ENCODE results near the gene C2CD2.
A peak's percentile ranks its signal among the peaks of the same experiment; 100 is the strongest.
"Not testable (repeated sequence)": the region's sequence is repeated elsewhere in the genome, so short reads cannot be mapped to it uniquely, and the experiment has no call there.

C2CD2 gene

DNA sequence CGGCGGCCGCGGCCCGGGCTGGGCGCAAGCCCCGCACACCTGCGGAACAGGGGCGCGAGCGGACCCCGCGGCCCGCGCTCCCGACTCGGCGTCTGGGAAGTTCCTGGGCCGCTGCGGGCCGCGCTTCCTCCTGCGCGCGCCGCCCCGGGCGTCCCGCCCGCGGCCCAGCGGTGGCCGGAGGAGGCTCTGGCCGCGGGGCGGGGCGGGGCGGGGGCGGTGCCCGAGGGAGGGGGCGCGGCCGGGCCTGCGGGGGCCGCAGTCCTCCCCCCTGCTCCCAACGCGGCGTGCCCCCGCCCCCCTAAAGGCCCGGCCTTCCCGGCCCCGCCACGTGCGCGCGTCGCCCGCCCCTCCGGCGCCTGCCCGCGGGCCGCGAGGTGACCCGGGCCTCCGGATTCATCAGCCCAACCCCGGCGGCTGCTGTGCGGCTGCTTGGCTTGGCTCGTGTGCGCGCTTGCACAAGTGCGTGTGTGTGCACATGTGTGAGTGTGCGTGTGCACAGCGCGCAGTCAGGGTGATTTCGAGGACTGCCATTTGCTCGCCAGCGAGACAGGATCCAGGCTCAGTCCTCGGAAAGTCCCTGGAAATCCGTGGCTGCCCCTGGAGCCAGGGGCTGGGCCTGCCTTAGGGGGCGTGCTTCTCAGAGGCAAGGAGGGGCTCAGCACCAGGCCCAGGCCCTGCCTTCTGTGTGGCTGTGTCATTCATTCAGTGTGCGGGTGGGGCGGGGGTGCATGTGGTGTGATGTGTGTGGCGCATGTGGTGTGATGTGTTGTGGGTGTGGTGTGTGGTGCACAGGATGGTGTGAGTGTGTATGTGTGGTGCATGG, at the start of gene C2CD2:
Gene C2CD2 (minus strand): TSS at position 188 of the 823 bp plus-strand sequence. CDS start 370 bp downstream, outside the sequence.
- peak within 1 kb of the TSS; percentile 73 for H3K27ac Mint-ChIP-seq
- H3K36me3 Mint-ChIP-seq (ENCODE audit: low read depth): peaks cover 38% of the 10 kb centered on the region
- peak within 1 kb of the TSS; percentile 79 for H3K4me3 Mint-ChIP-seq
- no peaks in the 10 kb centered on the region for H3K9me3 Mint-ChIP-seq
- intact Hi-C loops (cut with micrococcal nuclease): loop anchor here (2.0 to 10.0 kb wide), 3 partner anchors 27 to 161 kb away; partner anchors contain the start of gene ZBTB21
- H3K27me3 Mint-ChIP-seq: peaks cover 5% of the 10 kb centered on the region
- H3K4me1 Mint-ChIP-seq (ENCODE audit: low read depth): peaks cover 55% of the 10 kb centered on the region

DNA sequence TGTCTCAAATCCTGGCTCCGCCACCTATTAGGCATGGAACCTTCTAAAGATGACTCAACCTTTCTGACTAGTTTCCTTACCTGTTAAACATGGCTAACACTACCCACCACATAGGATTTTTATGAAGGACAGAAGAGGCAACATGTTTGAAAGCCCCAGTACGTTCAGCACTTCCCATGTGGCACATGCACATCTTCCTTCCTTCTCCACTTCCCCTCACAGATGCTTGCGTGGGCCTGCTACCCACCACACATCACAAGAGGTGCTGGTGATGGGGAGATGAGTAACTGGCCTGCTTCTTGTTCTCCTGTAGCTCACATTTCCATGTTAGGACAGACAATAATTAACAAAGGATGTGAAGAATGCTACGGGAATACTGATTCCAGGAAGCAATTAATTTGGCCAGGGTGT, 49.2 kb upstream of the C2CD2 start:
- H3K4me1 Mint-ChIP-seq (ENCODE audit: low read depth): peaks cover 52% of the 10 kb centered on the region
- H3K36me3 Mint-ChIP-seq (ENCODE audit: low read depth): peaks cover 66% of the 10 kb centered on the region
- H3K27me3 Mint-ChIP-seq: no peaks in the 10 kb centered on the region
- H3K9me3 Mint-ChIP-seq: no peaks in the 10 kb centered on the region
- H3K27ac Mint-ChIP-seq: peak overlapping the region; percentile 22
- intact Hi-C loops (cut with micrococcal nuclease): no loop called here
- no peak overlapping the region for H3K4me3 Mint-ChIP-seq

DNA sequence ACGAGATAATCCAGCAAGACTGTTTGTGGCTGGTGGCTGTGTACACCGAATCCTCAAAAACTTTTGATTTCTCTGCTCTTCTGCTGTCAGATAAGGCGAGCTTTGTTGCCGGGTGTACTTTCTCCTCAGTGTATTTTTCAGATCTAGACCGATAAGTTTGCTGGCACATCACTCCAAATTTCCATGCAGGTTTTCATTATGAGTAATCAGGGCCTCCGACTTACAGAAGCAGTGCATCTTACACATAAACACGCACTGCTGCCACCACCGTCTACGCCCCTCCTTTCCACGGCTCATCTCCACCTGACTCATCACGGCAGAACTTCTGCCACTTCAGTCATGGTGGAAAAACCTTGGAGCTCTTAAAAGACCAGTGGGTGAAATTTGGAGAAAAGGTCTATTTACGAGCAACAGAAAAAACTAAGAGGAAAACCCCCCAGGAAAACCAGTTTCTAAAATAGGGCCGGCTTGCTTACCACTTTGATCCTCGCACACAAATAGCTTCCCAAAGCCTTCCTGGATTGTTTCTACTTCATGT, 48.7 kb upstream of the C2CD2 start:
- H3K9me3 Mint-ChIP-seq: no peaks in the 10 kb centered on the region
- H3K4me3 Mint-ChIP-seq: no peak overlapping the region
- peak overlapping the region; percentile 22 for H3K27ac Mint-ChIP-seq
- peaks cover 66% of the 10 kb centered on the region for H3K36me3 Mint-ChIP-seq (ENCODE audit: low read depth)
- no peaks in the 10 kb centered on the region for H3K27me3 Mint-ChIP-seq
- intact Hi-C loops (cut with micrococcal nuclease): no loop called here
- H3K4me1 Mint-ChIP-seq (ENCODE audit: low read depth): peaks cover 46% of the 10 kb centered on the region

DNA sequence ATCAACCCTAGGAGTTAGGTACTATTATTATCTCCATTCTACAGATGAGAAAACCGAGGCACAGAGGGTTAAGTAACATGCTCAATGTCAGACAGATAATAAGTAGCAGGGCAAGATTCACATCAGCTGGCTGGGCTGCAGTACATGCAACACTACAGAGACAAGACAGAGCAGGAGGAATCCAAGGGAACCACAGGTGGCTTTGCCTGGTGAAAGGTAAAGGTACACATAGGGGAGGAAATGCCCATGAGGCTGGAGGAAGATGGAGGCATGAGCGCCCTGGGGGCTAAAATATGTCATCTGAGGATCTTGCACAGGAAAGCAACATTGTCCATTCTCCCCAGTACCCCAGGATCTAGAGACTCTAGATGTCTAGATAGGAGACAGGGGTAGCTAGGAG, 48.0 kb upstream of the C2CD2 start:
- Mint-ChIP-seq H3K9me3 (no peaks in the 10 kb centered on the region), H3K4me1 (ENCODE audit: low read depth) (peaks cover 41% of the 10 kb centered on the region), H3K27ac (no peak overlapping the region), H3K36me3 (ENCODE audit: low read depth) (peaks cover 68% of the 10 kb centered on the region), H3K27me3 (no peaks in the 10 kb centered on the region), H3K4me3 (no peak overlapping the region)
- intact Hi-C loops (cut with micrococcal nuclease): no loop called here

DNA sequence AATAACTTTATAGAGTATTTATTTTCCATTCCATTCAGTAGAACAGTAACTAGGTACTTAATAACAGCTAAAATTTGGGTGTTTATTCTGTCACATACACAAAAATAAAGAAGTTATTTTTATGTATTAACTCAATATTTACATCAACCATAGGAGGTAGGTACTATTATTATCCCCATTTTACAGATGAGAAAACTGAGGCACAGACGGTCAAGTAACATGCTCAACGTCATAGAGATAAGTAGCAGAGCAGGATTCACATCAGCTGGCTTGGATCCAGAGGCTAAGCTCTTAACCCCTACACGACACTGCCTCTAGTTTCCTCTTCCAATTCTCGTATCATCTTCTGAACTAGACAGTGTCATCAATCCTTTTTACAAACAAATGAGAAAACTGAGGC, 47.1 kb upstream of the C2CD2 start:
- intact Hi-C loops (cut with micrococcal nuclease): no loop called here
- Mint-ChIP-seq H3K27ac (no peak overlapping the region), H3K4me1 (ENCODE audit: low read depth) (peaks cover 37% of the 10 kb centered on the region), H3K27me3 (no peaks in the 10 kb centered on the region), H3K4me3 (no peak overlapping the region), H3K9me3 (no peaks in the 10 kb centered on the region), H3K36me3 (ENCODE audit: low read depth) (peaks cover 71% of the 10 kb centered on the region)

DNA sequence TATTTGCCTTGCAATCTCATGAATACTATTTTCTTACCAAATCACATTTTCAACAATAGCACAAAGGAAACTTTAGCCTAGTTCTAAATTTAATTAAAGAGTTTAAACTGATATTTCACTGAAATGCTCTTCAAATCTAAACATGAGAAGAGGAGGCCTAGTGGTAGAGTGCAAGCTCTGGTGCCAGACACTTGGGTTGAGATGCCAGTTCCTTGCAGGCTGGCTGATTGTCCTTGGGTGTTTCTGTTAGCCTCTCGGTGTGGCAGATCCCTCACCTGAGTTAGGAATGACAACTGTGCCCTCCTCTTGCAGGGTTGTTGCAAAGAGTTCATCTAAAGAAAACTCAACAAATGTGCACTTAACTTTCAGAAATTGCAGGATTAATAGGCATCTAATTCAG, 43.8 kb upstream of the C2CD2 start:
- intact Hi-C loops (cut with micrococcal nuclease): no loop called here
- H3K9me3 Mint-ChIP-seq: no peaks in the 10 kb centered on the region

DNA sequence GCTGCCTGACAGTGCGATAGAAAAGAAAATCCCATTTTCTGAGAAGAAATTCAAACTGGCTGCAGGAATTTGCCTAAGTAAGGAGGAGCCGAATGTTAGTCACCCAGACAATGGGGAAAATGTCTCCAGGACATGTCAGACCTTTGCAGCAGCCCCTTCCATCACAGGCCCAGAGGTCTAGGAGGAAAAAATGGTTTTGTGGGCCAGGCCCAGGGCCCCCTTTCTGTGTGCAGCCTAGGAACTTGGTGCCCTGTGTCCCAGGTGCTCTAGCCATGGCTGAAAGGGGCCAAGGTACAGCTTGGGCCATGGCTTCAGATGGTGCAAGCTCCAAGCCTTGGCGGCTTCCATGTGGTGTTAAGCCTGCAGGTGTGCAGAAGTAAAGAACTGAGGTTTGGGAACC, 41.8 kb upstream of the C2CD2 start:
- no peak overlapping the region for H3K4me3 Mint-ChIP-seq
- intact Hi-C loops (cut with micrococcal nuclease): no loop called here
- H3K27me3 Mint-ChIP-seq: no peaks in the 10 kb centered on the region
- no peaks in the 10 kb centered on the region for H3K9me3 Mint-ChIP-seq
- H3K4me1 Mint-ChIP-seq (ENCODE audit: low read depth): peaks cover 9% of the 10 kb centered on the region
- no peak overlapping the region for H3K27ac Mint-ChIP-seq
- peaks cover 92% of the 10 kb centered on the region for H3K36me3 Mint-ChIP-seq (ENCODE audit: low read depth)

More for the DNA sequence above, 43.8 kb upstream of the C2CD2 start:
- H3K36me3 Mint-ChIP-seq (ENCODE audit: low read depth): peaks cover 91% of the 10 kb centered on the region
- H3K4me1 Mint-ChIP-seq (ENCODE audit: low read depth): peaks cover 12% of the 10 kb centered on the region
- H3K27ac Mint-ChIP-seq: no peak overlapping the region
- H3K27me3 Mint-ChIP-seq: no peaks in the 10 kb centered on the region
- H3K4me3 Mint-ChIP-seq: no peak overlapping the region

DNA sequence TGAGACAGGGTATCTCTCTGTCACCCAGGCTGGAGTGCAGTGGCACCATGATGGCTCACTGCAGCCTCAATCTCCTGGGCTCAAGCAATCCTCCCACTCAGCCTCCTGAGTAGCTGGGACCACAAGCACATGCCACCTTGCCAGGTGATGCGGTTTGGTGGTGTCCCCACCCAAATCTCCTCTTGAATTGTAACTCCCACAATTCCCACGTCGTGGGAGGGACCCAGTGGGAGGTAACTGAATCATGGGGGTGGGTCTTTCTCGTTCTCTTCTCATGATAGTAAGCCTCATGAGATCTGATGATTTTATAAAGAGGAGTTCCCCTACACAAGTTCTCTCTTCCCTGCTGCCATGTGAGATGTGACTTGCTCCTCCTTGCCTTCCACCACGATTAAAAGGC, 40.8 kb upstream of the C2CD2 start:
- H3K9me3 Mint-ChIP-seq; H3K4me3 Mint-ChIP-seq; intact Hi-C loops (cut with micrococcal nuclease); H3K4me1 Mint-ChIP-seq (ENCODE audit: low read depth); H3K27ac Mint-ChIP-seq; H3K27me3 Mint-ChIP-seq: not testable (repeated sequence)
- peaks cover 88% of the 10 kb centered on the region for H3K36me3 Mint-ChIP-seq (ENCODE audit: low read depth)

DNA sequence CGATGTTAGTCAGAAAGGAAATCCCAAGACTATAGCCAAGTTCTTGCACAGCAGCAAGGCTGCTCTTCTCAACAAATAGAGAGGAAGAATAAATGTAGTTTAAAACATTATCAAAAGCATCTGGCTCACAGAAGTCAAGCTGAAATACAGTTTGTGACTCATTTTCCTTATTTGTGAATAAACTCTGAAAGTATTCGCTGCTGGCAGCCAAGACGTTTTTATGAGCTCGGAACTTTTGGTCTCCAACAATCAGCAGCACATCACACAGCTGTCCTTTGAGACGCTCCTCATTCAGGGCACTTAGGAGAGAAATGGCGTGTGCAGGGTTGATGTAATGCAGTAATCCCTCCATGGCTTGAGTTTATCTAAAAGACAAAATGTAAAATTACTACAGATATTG, 39.9 kb upstream of the C2CD2 start:
- Mint-ChIP-seq H3K27ac (no peak overlapping the region), H3K27me3 (no peaks in the 10 kb centered on the region), H3K4me3 (no peak overlapping the region), H3K9me3 (no peaks in the 10 kb centered on the region), H3K4me1 (ENCODE audit: low read depth) (no peaks in the 10 kb centered on the region), H3K36me3 (ENCODE audit: low read depth) (peaks cover 80% of the 10 kb centered on the region)
- intact Hi-C loops (cut with micrococcal nuclease): no loop called here

DNA sequence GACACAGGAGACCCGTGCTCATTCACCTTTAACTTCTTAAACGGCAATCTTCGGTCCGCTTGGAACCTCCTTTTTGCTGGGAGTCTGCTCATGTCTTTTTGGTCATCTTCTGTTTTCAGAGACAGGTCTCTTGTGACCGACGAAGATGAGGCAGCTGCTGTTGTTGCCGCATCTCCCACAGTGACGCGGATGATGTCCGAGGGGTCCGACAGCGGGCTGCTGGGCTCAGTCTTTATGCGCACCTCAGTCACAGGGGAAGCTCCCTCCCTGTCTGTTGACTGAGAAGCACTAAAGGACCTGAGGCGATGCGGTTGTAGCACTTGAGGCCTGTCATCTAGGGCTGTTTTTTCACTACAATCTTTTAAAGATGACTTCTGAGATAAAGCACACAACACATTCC, 38.8 kb upstream of the C2CD2 start:
- Mint-ChIP-seq H3K4me1 (ENCODE audit: low read depth) (no peaks in the 10 kb centered on the region), H3K9me3 (no peaks in the 10 kb centered on the region), H3K27ac (no peak overlapping the region), H3K36me3 (ENCODE audit: low read depth) (peaks cover 69% of the 10 kb centered on the region), H3K4me3 (no peak overlapping the region), H3K27me3 (no peaks in the 10 kb centered on the region)
- intact Hi-C loops (cut with micrococcal nuclease): no loop called here

DNA sequence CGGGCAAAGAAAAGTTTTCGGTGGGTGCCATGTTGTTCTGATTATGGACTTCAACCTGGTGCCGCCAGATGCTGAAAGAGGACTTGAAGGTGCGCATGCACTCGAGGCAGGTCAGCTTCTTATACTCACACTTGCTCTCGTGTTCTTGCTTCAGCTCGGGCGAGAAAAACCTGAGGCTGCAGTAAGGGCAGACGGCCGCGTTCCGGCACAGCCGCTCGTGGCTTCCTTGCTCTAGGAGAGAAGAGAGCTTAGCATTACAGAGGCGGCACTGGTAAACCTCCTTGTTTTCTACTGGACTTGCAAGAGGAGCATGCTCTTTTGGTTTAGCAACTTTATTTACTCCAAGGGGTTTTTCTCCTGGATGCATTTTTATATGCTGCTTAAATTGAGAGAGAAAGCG, 37.8 kb upstream of the C2CD2 start:
- peaks cover 60% of the 10 kb centered on the region for H3K36me3 Mint-ChIP-seq (ENCODE audit: low read depth)
- intact Hi-C loops (cut with micrococcal nuclease): no loop called here
- H3K4me1 Mint-ChIP-seq (ENCODE audit: low read depth): no peaks in the 10 kb centered on the region
- H3K9me3 Mint-ChIP-seq: no peaks in the 10 kb centered on the region
- H3K4me3 Mint-ChIP-seq: no peak overlapping the region
- H3K27ac Mint-ChIP-seq: no peak overlapping the region
- H3K27me3 Mint-ChIP-seq: no peaks in the 10 kb centered on the region

DNA sequence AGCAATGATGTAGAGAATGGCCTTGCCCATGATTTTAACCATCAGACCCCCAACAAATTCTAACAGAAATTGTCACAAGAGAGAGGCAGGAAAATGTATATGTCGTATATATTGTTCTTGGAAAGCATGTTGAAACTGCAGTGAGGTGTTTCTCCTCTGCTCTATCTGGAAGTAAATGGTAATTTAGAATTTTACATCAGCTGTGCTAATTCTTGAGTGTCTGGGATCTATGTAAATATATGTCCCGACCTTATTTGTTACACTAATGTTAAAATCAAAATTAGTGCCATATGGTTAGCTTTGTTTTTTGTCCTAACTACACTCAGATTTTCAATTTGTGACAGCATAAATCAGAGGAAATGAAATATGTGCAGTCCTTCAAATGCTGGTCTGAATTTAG, 35.9 kb upstream of the C2CD2 start:
- Mint-ChIP-seq H3K27ac (no peak overlapping the region), H3K36me3 (ENCODE audit: low read depth) (peaks cover 40% of the 10 kb centered on the region), H3K4me1 (ENCODE audit: low read depth) (no peaks in the 10 kb centered on the region), H3K27me3 (no peaks in the 10 kb centered on the region), H3K9me3 (no peaks in the 10 kb centered on the region), H3K4me3 (no peak overlapping the region)
- intact Hi-C loops (cut with micrococcal nuclease): no loop called here

DNA sequence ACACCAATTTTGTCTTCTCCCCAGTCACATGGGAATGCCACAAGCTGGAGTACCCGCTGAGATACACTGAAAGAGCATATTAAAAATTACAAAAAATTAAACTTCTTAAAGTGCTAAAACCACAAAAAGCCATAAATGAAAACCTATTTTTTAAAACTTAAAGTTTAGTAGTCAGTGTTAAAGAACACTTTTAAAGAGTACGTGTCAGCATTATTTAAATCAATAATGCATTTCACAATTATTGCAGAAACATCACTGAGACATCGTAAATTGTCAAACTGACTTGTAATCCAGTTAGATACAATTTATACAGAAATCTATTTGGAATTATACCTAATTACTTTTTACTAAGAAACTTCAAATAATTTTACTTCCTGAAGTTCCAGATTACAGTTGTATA, 33.5 kb upstream of the C2CD2 start:
- Mint-ChIP-seq H3K4me3 (no peak overlapping the region), H3K36me3 (ENCODE audit: low read depth) (peaks cover 19% of the 10 kb centered on the region), H3K27ac (no peak overlapping the region), H3K27me3 (peaks cover 4% of the 10 kb centered on the region), H3K9me3 (peaks cover 8% of the 10 kb centered on the region), H3K4me1 (ENCODE audit: low read depth) (no peaks in the 10 kb centered on the region)
- intact Hi-C loops (cut with micrococcal nuclease): no loop called here

DNA sequence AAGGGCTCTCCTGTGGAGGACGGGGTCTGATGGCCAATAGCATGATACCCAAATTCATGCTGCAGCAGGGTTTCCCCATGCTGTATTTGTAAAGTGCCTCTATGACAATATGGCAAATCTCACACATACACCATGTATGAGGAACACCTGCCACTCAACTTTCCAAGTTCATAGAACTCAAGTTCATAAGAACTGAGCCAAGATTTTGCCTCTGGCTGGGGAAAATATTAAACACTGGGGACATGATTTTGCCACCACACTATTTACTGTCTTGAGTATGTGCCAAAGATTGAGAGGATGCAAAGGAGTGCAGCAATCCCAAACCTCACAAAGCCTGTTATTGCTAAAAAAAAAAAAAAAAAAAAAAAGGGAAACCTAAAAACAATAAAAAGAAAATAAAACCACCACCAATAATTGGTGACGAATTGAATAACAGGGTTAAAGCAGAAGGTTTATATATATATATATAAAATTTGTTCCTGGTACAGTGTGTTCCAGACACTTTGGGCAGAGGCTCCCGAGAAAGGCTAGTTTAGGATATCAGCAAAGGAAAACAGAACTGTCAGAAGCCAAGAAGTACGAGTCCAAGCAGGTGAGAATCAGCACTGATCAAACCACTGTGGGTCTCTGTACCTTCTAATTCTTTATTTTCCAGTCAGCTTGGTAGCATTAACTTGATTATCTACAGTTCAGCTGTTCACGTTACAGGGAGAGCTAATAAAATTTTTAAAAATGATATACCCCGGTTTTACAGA, 32.0 kb upstream of the C2CD2 start:
- intact Hi-C loops (cut with micrococcal nuclease): no loop called here
- Mint-ChIP-seq H3K4me1 (ENCODE audit: low read depth) (no peaks in the 10 kb centered on the region), H3K4me3 (no peak overlapping the region), H3K36me3 (ENCODE audit: low read depth) (peaks cover 4% of the 10 kb centered on the region), H3K27ac (no peak overlapping the region), H3K27me3 (peaks cover 7% of the 10 kb centered on the region), H3K9me3 (peaks cover 8% of the 10 kb centered on the region)
